ENCODE measurements around the gene TUBGCP5. TPM values are rescaled to one million over a fixed set of nuclear protein-coding genes. Genes with fewer than 3 reads are reported as not detected.
"Not testable (repeated sequence)": the region's sequence is repeated elsewhere in the genome, so short reads cannot be mapped to it uniquely, and the experiment has no call there.

Gene TUBGCP5
- total RNA-seq, 1 donor from 2014 or later, result 23.6 TPM

GRCh38 chr15:23013681-23014080 is 25.7 kb downstream of the TUBGCP5 start:
- DNase-seq (ENCODE audit: low read depth), result no peak
- no peak overlapping the region for H3K4me3 ChIP-seq (ENCODE audit: low read depth, low read length)
- TF ChIP-seq, protein P1, sequence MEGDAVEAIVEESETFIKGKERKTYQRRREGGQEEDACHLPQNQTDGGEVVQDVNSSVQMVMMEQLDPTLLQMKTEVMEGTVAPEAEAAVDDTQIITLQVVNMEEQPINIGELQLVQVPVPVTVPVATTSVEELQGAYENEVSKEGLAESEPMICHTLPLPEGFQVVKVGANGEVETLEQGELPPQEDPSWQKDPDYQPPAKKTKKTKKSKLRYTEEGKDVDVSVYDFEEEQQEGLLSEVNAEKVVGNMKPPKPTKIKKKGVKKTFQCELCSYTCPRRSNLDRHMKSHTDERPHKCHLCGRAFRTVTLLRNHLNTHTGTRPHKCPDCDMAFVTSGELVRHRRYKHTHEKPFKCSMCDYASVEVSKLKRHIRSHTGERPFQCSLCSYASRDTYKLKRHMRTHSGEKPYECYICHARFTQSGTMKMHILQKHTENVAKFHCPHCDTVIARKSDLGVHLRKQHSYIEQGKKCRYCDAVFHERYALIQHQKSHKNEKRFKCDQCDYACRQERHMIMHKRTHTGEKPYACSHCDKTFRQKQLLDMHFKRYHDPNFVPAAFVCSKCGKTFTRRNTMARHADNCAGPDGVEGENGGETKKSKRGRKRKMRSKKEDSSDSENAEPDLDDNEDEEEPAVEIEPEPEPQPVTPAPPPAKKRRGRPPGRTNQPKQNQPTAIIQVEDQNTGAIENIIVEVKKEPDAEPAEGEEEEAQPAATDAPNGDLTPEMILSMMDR (conservative IDR thresholded peaks at IDR 0.05; ENCODE audit: low read depth, low read length), result no peak

- not testable (repeated sequence) for H3K4me3 ChIP-seq (ENCODE audit: low read depth, low read length); DNase-seq (ENCODE audit: low read depth)
Measured at GRCh38 chr15:23012616-23013015, 26.8 kb downstream of the TUBGCP5 start.

DNA sequence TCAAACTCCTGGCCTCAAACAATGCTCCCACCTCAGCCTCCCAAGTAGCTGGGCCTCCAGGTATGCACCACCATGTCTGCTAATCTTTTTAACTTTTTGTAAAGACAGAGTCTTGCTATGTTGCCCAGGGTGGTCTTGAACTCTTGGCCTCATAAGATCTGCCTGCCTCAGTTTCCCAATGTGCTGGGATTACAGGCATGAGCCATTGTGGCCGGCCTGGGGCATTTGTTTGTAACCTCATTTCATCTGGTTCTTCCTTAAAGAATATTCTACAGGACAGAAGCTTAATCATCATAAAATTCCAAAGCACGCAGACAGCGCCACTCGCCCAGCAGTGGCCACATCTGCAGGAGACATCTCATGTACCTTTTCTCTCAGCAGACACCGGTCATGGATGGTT is 35.6 kb downstream of the TUBGCP5 start:
- no peak overlapping the region for H3K4me3 ChIP-seq (ENCODE audit: low read depth, low read length)
- DNase-seq (ENCODE audit: low read depth), result no peak
- TF ChIP-seq, protein P1 (conservative IDR thresholded peaks at IDR 0.05; ENCODE audit: low read depth, low read length), result no peak

DNA sequence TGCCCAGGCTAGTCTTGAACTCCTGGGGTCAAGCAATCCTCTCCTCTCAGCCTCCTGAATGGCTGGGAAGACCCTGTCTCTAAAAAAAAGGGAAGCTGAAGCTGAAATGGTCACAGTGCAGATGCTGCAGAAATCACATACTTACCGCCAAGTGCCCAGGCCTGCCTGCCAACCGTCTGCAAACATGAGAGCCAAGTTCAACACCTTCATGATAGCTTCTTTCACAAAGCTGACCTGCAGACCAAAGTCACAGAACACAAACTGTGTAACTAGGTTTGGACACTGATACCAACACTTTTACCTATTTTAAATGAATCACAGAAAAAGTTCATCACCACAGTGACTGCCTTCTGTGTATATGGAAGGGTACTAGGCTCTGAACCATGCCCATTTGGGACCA is 36.4 kb downstream of the TUBGCP5 start:
- no peak overlapping the region for H3K4me3 ChIP-seq (ENCODE audit: low read depth, low read length)
- TF ChIP-seq, protein P1 (conservative IDR thresholded peaks at IDR 0.05; ENCODE audit: low read depth, low read length), result no peak
- no peak for DNase-seq (ENCODE audit: low read depth)

GRCh38 chr15:22995795-22996194 is 43.6 kb downstream of the TUBGCP5 start:
- no peak for DNase-seq (ENCODE audit: low read depth)
- TF ChIP-seq, protein P1 (conservative IDR thresholded peaks at IDR 0.05; ENCODE audit: low read depth, low read length), result no peak
- H3K4me3 ChIP-seq (ENCODE audit: low read depth, low read length), result no peak overlapping the region

DNA sequence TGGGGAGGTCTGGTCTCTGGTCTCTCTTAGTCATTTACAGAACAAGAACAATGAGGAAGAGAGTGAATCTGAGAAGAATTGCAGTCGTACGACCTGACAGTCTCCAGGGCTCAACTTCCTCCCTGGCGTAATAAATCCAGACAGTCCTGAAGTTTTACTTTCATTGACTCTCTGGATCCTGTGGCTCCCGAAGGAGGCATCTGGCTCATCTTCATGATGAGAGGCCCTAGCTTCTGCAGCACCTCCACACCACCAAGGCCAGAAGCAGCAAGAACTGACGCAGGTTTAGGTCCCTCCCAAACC is 47.4 kb downstream of the TUBGCP5 start:
- no peak for DNase-seq (ENCODE audit: low read depth)
- TF ChIP-seq, protein P1 (conservative IDR thresholded peaks at IDR 0.05; ENCODE audit: low read depth, low read length), result no peak
- no peak overlapping the region for H3K4me3 ChIP-seq (ENCODE audit: low read depth, low read length)

- TF ChIP-seq, protein P1 (conservative IDR thresholded peaks at IDR 0.05; ENCODE audit: low read depth, low read length), result no peak
- no peak overlapping the region for H3K4me3 ChIP-seq (ENCODE audit: low read depth, low read length)
- no peak for DNase-seq (ENCODE audit: low read depth)
Measured at GRCh38 chr15:22989576-22990477, 49.5 kb downstream of the TUBGCP5 start.

Data from epithelial cell of proximal tubule (primary cell).